Upper lobe of right lung (tissue), 1 donor: ENCODE measurements around the gene SAT2. TPM values are rescaled to one million over a fixed set of nuclear protein-coding genes. Genes with fewer than 3 reads are reported as not detected.
"Not testable (repeated sequence)": the region's sequence is repeated elsewhere in the genome, so short reads cannot be mapped to it uniquely, and the experiment has no call there.

Source experiments
- ATAC-seq: fragments of 200-7000 bp; cut with Tn5 transposase; one replicate; pipeline ENCODE4 v1.9.1; 2020; ENCODE audit warnings: mild to moderate bottlenecking, moderate library complexity
- DNase-seq: peaks from one replicate; pipeline ENCODE4 v3.0.0-alpha.2; 2020
- H3K27ac ChIP-seq: fragments of 200-600 bp; one replicate; pipeline ENCODE4 v1.8.0; 2022
- H3K27me3 ChIP-seq: fragments of 200-600 bp; one replicate; pipeline ENCODE4 v1.8.0; 2022; ENCODE audit warnings: mild to moderate bottlenecking
- H3K36me3 ChIP-seq: fragments of 200-600 bp; one replicate; pipeline ENCODE4 v1.8.0; 2022
- H3K4me1 ChIP-seq: fragments of 200-600 bp; one replicate; pipeline ENCODE4 v1.8.0; 2022
- H3K4me3 ChIP-seq: fragments of 200-600 bp; one replicate; pipeline ENCODE4 v1.8.0; 2022; ENCODE audit warnings: mild to moderate bottlenecking
- H3K9me3 ChIP-seq: fragments of 200-600 bp; one replicate; pipeline ENCODE4 v1.8.0; 2022
- CTCF ChIP-seq: fragments of 200-600 bp; IDR thresholded peaks from one replicate; pipeline ENCODE4 v1.8.0; 2022; ENCODE audit warnings: antibody characterized with exemption
- intact Hi-C: fragments of 100-400 bp; cut with DNase I; formaldehyde crosslinking; loops from one replicate; pipeline ENCODE4 v1.11.0; 2022
- total RNA-seq: library from RNA; stranded (reverse); fragmentation: NEBNext Ultra II Directional; extraction: Animal tissue kit (Norgen Biotek cat#: 25700); gene quantifications from one replicate; pipeline ENCODE4 v1.2.1, GENCODE V29; 2021
- donor health status: DM: no; HTN: yes; CAD: no; lungs with severe emphysema.

The SAT2 gene
- total RNA-seq, 1 donor from 2014 or later, result 81.7 TPM

GRCh38 chr17:7613769-7614424, 13.7 kb downstream of the SAT2 start:
- peaks cover 35% of the 10 kb centered on the region for H3K4me1 ChIP-seq
- no peaks in the 10 kb centered on the region for H3K27me3 ChIP-seq
- ATAC-seq (no peak), DNase-seq (no peak)
- intact Hi-C loops, result no loop called here
- H3K36me3 ChIP-seq, result peaks cover 12% of the 10 kb centered on the region
- H3K9me3 ChIP-seq, result no peaks in the 10 kb centered on the region
- peak overlapping the region; percentile 78 for H3K27ac ChIP-seq
- TF ChIP-seq CTCF, result no peak
- H3K4me3 ChIP-seq, result peak overlapping the region; percentile 83

- ATAC-seq, result no peak
- H3K4me3 ChIP-seq, result no peak overlapping the region
- intact Hi-C loops, result no loop called here
Measured at GRCh38 chr17:7612294-7612640, 15.4 kb downstream of the SAT2 start.

GRCh38 chr17:7611635-7612293, 15.9 kb downstream of the SAT2 start:
- no peak for DNase-seq
- ATAC-seq, result no peak
- no peak overlapping the region for H3K4me3 ChIP-seq
- peaks cover 14% of the 10 kb centered on the region for H3K36me3 ChIP-seq
- no peak for TF ChIP-seq CTCF
- H3K9me3 ChIP-seq, result no peaks in the 10 kb centered on the region
- H3K27me3 ChIP-seq, result no peaks in the 10 kb centered on the region
- H3K27ac ChIP-seq, result no peak overlapping the region
- H3K4me1 ChIP-seq, result peaks cover 35% of the 10 kb centered on the region
- intact Hi-C loops, result no loop called here

More at GRCh38 chr17:7612294-7612640, 15.4 kb downstream of the SAT2 start:
- no peak for TF ChIP-seq CTCF
- peaks cover 35% of the 10 kb centered on the region for H3K4me1 ChIP-seq
- no peak for DNase-seq
- H3K9me3 ChIP-seq, result no peaks in the 10 kb centered on the region
- no peak overlapping the region for H3K27ac ChIP-seq
- peaks cover 12% of the 10 kb centered on the region for H3K36me3 ChIP-seq
- H3K27me3 ChIP-seq, result no peaks in the 10 kb centered on the region

- H3K4me1 ChIP-seq, result peaks cover 35% of the 10 kb centered on the region
- DNase-seq, result no peak
- H3K36me3 ChIP-seq, result peaks cover 23% of the 10 kb centered on the region
- H3K9me3 ChIP-seq, result no peaks in the 10 kb centered on the region
- no peak for TF ChIP-seq CTCF
- intact Hi-C loops, result no loop called here
- no peak overlapping the region for H3K27ac ChIP-seq
- H3K4me3 ChIP-seq, result no peak overlapping the region
- no peaks in the 10 kb centered on the region for H3K27me3 ChIP-seq
- no peak for ATAC-seq
Measured at GRCh38 chr17:7610641-7611040, 17.0 kb downstream of the SAT2 start.

- TF ChIP-seq CTCF, result no peak
- DNase-seq (no peak), ATAC-seq (no peak)
Measured at GRCh38 chr17:7606280-7606679, 21.3 kb downstream of the SAT2 start.

GRCh38 chr17:7597561-7597960, 30.1 kb downstream of the SAT2 start:
- intact Hi-C loops, H3K9me3 ChIP-seq, H3K27me3 ChIP-seq, H3K4me1 ChIP-seq, H3K4me3 ChIP-seq, H3K27ac ChIP-seq, DNase-seq, ATAC-seq: not testable (repeated sequence)
- peaks cover 96% of the 10 kb centered on the region for H3K36me3 ChIP-seq

More at GRCh38 chr17:7606280-7606679, 21.3 kb downstream of the SAT2 start:
- H3K27ac ChIP-seq, result no peak overlapping the region
- peaks cover 9% of the 10 kb centered on the region for H3K4me1 ChIP-seq
- H3K36me3 ChIP-seq, result peaks cover 64% of the 10 kb centered on the region
- intact Hi-C loops, result no loop called here
- H3K4me3 ChIP-seq, result no peak overlapping the region
- no peaks in the 10 kb centered on the region for H3K9me3 ChIP-seq
- no peaks in the 10 kb centered on the region for H3K27me3 ChIP-seq
